T47D (cell line): ENCODE results near the gene CEP128.

ENCODE experiments used
- DNase-seq, 2 experiments: peaks; one replicate each; pipeline versions ENCODE4 v3.0.0 to v3.0.0-alpha.2; 2011 to 2012; ENCODE audit warnings: low read depth in 1 of 2, low spot score in 1 of 2
- JUND ChIP-seq: IDR thresholded peaks from 2 replicates; pipeline ENCODE4 v1.6.1; 2012; ENCODE audit warnings: low read depth
- in situ Hi-C: cut with HindIII; loops from 2 replicates; pipeline ENCODE4 v1.10.0; 2016; ENCODE audit warnings: low sequenced_read_pairs, low pct_unique_long_range_greater_than_20kb

Gene CEP128

DNA sequence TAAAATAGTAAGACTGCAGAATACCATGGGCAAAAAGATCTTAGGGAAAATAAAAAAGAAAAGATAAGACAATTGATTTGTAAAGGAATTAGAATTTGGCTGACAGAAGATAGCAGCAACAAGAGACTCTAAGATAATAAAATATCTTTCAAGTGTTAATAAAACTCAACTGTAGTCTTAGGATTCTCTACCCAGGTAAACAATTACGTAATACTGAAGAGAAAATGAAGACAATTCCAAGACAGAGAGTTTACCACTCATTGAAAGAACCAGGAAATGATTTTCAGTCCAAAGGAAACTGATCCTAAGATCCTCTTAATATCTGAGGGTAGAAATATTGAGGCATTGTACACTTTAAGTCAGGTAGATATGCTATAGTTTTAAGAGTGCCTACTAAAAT lies 321.1 kb downstream of the CEP128 start:
- no peak for TF ChIP-seq JUND
- in situ Hi-C loops = no loop called here
- no peak for DNase-seq

DNA sequence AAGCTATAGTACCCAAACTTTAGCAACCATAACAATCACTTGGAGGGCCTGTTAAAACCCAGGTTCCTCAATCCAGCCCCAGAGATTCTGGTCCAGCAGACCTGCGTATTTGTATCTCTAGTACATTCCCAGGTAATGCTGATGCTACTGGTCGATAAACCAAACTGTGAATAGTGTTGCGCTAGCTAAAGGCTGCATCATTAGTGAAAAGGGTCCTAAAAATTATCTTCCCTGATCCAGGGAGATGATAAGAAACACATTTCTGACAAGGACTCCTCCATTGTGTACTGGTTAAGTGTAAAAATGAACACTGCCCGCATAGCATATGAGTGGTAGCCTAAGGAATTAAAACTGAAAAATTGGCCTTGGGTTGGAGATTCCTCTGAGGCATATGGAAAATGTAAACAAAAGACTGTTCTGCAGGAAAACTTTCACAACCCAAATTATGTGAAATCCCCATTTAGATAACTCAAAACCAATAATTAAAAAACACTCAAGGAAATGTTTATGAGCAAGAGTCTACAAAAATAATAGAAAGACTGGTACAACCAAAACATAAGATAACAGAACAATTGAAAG lies 322.7 kb downstream of the CEP128 start:
- DNase-seq = no peak
- TF ChIP-seq JUND = no peak
- in situ Hi-C loops = no loop called here

- in situ Hi-C loops = no loop called here
- no peak for DNase-seq
- no peak for TF ChIP-seq JUND
These were observed 325.7 kb downstream of the CEP128 start for GRCh38 chr14:80615831-80616230.

GRCh38 chr14:80609055-80609454 lies 332.5 kb downstream of the CEP128 start:
- in situ Hi-C loops = no loop called here
- DNase-seq = no peak
- TF ChIP-seq JUND = no peak

DNA sequence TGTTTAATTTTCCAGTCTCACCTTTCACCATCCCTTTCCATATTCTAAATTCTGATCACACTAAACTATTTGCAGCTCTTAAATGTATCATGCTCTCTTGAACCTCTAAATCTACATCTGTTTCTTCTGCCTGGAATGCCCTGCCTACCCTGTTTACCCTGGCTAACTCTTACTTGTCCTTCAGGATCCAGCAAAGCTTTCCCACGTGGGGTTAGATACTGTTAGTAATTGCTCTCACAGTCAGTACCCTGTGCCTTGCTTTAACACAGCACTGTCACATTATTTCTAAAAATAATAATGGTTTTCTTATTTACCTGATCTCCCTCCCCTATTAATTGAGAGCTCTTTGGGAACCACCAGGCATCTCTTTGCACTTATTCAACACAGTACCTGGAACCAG lies 333.0 kb downstream of the CEP128 start:
- in situ Hi-C loops = no loop called here
- TF ChIP-seq JUND = no peak

DNA sequence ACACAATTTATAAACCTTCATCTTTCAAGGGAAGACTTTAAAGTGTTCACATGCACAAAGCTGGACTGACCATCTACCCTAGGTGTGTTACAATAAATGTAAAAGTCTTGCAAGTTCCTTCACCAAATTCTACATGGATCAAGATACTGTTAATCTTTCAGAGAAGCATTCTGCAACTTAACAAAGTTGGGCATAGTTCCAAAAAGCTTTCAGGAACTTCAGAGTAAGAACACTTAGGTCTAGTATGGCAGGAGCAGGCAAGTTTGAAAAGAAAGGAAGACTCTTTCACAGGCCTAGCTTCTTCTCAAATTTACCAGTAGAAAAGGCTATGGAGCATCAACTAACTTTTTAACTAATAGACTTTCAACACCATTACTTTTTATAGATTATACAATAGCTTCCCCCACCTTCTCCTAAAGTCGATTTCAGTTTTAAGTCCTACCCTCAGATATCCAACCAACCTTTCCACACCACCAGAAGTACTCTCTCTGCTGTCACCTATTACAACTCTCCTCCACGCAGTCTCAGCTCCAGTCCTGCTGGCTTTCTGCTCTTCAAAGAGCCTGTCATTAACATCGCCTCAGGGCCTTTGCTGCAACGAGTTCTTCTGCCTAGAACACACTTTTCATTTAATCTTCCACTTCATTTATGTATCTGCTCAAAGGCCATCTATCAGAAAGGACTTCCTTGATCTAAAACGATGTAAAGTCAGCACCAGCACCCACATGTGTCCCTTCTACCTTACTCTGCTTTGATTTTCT lies 333.9 kb downstream of the CEP128 start:
- in situ Hi-C loops = no loop called here
- TF ChIP-seq JUND = no peak
- peak in 1 of 2 experiments; percentile 36 for DNase-seq

More for the DNA sequence above, 333.0 kb downstream of the CEP128 start:
- no peak for DNase-seq

GRCh38 chr14:80606347-80606772 lies 335.2 kb downstream of the CEP128 start:
- TF ChIP-seq JUND = no peak
- in situ Hi-C loops = no loop called here
- DNase-seq = no peak

- in situ Hi-C loops = no loop called here
- no peak for DNase-seq
- TF ChIP-seq JUND = no peak
These were observed 336.0 kb downstream of the CEP128 start for GRCh38 chr14:80605536-80605935.

DNA sequence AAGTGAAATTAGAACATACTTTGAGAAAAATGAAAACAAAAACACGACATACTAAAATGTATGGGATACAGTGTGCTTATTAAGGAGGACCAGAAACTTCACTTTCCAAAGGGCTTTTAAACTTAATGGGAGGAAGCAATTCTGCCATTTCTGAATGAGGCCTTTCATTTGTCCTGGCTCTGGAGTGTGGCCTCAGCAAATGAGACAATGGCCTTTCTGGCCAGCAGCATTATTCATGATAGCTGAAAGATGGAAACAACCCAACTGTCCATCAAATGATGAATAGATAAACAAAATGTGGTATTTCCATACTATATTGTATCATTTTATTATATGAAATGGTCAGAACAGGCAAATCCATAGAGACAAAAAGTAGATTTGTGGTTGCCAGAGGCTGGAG lies 338.6 kb downstream of the CEP128 start:
- no peak for DNase-seq
- in situ Hi-C loops = no loop called here
- no peak for TF ChIP-seq JUND

GRCh38 chr14:80587096-80587724 lies 354.3 kb downstream of the CEP128 start:
- in situ Hi-C loops = no loop called here
- peak in 1 of 2 experiments; percentile 68 for DNase-seq
- no peak for TF ChIP-seq JUND

DNA sequence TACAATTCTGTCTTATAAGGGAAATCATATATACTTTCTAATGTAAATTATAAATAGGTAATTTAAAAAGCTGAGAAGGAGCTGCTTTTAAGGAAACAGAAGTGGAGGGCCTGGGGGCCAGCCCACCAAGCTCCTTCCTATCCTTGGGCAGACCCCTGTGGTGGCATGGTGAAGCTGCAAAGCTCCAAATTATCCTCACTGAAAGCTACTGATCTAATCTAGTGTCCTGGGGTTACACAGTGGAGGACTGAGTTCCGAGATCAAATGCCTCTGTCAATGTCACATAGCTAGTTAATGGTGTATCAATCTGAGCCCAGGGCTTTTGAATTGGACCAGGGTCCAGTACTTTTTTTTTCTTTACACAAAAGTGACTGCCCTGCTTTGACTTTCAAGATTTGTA lies 355.4 kb downstream of the CEP128 start:
- no peak for TF ChIP-seq JUND
- DNase-seq = no peak
- in situ Hi-C loops = no loop called here

- in situ Hi-C loops = no loop called here
- DNase-seq = no peak
- no peak for TF ChIP-seq JUND
These were observed 356.1 kb downstream of the CEP128 start for GRCh38 chr14:80585506-80585835.

DNA sequence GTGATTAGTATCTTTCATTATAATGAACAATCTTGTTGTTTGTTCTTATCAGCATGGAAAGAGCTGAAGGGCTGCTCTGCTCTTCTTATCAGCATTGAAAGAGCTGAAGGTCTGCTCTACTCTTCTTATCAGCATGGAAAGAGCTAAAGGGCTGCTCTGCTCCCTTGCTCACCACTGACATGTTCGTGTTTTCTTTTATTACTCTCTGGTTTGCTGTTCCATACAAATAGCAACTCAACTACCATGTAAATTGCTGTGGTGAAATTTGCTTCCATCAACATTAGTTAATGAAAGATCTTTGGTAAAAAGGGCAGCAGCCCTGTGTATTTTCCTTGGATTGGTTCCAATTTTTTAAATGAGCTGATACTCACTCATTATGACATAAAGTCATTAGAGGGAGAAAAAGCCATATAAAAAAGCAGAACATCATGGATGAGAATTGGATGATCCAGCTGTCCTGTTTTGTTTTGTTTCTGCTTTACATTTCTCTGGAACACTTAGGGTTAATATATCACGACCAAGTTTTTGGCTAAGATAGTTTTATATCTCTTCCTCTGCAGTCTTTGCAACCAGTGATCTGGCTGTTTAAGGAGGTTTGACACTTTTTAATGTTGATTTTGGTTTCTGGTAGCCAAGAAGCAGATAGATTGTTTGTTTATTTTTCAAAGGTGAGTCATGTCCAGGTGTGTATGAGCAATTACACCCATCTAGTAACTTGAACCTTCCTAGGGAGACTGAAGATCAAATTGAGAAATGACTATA lies 356.6 kb downstream of the CEP128 start:
- in situ Hi-C loops = no loop called here
- DNase-seq = peak in 1 of 2 experiments; percentile 36
- no peak for TF ChIP-seq JUND
